GM23248 (cell line): ENCODE measurements around the gene TPST1.

Experiments
- EZH2 ChIP-seq: fragments of 200-600 bp; sonication (generic); IDR thresholded peaks from 2 replicates; pipeline ENCODE4 v1.6.1; 2018; ENCODE audit warnings: antibody characterized with exemption, mild to moderate bottlenecking; ENCODE audit not compliant: insufficient read depth, poor library complexity, severe bottlenecking
- EZH2phosphoT487 ChIP-seq: fragments of 200-600 bp; sonication (generic); IDR thresholded peaks from 2 replicates; pipeline ENCODE4 v1.6.1; 2018; ENCODE audit warnings: antibody characterized with exemption, moderate library complexity, mild to moderate bottlenecking, low read depth; ENCODE audit not compliant: insufficient read depth

DNA sequence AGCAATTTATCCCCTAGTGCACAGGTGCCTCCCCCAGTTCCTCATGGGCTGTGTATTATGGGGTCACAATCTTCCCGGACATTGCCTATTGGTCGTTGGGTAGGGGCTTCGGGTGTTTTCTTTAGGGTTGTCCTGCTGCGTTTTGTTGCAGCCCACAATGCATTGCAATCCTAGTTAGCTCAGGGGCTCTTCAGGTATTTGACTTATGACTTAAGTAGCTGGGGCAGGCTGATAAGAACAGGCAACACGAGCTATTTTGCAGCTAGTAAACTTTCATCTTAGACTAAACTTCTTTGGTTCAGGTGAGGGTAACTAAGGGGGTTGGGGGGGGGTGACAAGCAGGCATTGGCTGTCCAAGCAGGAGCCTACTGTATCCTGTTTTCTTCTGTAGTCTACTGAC, 158.5 kb downstream of the TPST1 start:
- TF ChIP-seq EZH2phosphoT487, result no peak
- TF ChIP-seq EZH2, result no peak
